ENCODE results near the gene OPA3.

OPA3 gene

GRCh38 chr19:45554481-45554880, 30.1 kb downstream of the OPA3 start:
- H3K4me3 ChIP-seq (ENCODE audit: low read depth, low read length), result no peak overlapping the region
- DNase-seq (ENCODE audit: low read depth), result no peak
- TF ChIP-seq CTCF (IDR thresholded peaks at IDR 0.05; ENCODE audit: insufficient read depth, low read depth, low read length, missing control alignments), result no peak

GRCh38 chr19:45553464-45553863, 31.1 kb downstream of the OPA3 start:
- DNase-seq (ENCODE audit: low read depth), result no peak
- no peak overlapping the region for H3K4me3 ChIP-seq (ENCODE audit: low read depth, low read length)
- no peak for TF ChIP-seq CTCF (IDR thresholded peaks at IDR 0.05; ENCODE audit: insufficient read depth, low read depth, low read length, missing control alignments)

DNA sequence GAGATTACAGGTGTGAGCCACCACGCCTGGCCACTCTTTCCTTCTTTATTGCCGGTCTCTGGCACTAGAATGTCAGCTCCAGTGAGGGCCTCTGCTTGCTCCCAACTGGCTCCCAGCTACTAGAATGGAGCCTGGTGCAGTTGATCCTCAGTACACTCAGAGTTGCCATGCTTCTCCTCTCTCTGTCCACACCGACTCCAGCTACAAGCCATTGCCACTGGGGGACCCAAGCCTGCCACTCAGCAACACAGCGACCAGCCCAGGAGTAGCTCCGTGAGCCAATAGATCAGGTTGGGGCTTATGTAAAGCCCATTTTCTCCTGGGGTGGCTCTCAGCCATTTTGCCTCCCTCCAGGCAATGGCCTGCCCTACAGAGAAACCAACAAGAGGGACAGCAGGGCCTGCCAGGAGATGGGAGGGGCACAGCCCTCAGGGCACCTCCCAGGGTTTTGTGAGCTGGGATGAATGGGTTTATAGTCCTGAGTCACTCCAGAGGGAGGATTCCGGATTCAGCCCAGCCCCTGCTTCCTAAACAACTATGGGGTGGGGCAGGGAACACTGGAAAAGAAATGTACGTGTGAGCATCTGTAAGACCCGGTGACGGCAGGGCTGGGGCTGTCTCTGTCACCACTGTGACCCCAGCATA, 36.5 kb downstream of the OPA3 start:
- H3K4me3 ChIP-seq (ENCODE audit: low read depth, low read length), result no peak overlapping the region
- DNase-seq (ENCODE audit: low read depth), result no peak
- no peak for TF ChIP-seq CTCF (IDR thresholded peaks at IDR 0.05; ENCODE audit: insufficient read depth, low read depth, low read length, missing control alignments)

DNA sequence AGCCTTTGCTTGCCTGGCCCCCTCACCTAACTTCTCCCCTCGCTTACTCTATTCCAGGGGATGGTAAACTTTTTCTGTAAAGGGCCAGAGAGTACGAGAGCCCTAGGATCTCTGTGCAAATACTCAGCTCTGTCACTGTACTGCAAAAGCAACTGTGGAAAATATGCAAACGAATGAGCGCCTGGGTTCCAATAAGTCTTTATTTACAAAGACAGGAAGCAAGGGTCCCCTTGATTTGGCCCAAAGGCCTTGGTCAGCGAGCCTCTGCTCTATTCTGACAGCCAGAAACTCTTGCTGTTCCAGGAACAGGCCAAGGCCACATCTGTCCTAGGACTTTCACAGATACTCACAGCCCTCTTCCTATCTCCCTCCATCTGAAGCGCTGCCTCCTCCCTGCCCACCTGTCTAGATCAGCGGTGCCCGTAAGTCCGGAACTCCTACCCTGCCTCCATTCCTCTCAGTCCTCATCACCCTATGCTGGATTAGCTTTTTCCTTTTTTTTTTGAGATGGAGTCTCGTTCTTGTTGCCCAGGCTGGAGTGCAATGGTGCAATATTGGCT, 37.3 kb downstream of the OPA3 start:
- no peak for TF ChIP-seq CTCF (IDR thresholded peaks at IDR 0.05; ENCODE audit: insufficient read depth, low read depth, low read length, missing control alignments)
- no peak overlapping the region for H3K4me3 ChIP-seq (ENCODE audit: low read depth, low read length)
- no peak for DNase-seq (ENCODE audit: low read depth)

DNA sequence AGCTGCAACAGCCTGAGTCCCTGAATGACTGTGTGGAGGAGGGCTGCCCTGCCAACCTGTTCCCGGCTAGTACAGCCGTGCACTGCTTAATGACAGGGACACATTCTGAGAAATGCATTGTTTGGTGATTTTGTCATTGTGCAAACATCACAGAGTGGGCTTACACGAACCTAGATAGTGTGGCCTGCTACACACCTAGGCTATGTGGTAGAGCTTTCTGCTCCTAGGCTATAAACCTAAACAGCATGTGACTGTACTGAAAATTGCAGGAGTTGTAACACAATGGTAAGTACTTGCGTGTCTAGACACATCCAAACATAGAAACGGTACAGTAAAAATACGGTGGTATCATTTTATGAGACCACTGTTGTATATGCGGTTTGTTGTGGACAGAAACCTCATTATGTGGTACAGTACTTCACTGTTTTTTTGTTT, 42.4 kb downstream of the OPA3 start:
- no peak for TF ChIP-seq CTCF (IDR thresholded peaks at IDR 0.05; ENCODE audit: insufficient read depth, low read depth, low read length, missing control alignments)
- no peak for DNase-seq (ENCODE audit: low read depth)
- H3K4me3 ChIP-seq (ENCODE audit: low read depth, low read length), result no peak overlapping the region

DNA sequence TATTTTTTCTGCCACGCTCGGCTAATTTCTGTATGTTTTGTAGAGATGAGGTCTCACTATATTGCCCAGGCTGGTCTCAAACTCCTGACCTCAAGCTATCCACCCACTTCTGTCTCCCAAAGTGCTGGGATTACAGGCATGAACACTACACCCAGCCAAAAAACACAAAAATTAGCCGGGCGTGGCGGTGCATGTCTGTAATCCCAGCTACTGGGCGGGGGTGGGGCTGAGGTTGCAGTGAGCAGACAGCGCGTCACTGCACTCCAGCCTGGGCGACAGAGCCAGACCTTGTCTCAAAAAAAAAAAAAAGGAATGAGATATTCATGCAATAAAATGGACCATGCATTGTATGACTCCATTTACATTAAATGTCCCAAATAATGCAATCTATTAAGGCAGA, 45.1 kb downstream of the OPA3 start:
- no peak for TF ChIP-seq CTCF (IDR thresholded peaks at IDR 0.05; ENCODE audit: insufficient read depth, low read depth, low read length, missing control alignments)
- DNase-seq (ENCODE audit: low read depth), result no peak
- no peak overlapping the region for H3K4me3 ChIP-seq (ENCODE audit: low read depth, low read length)

DNA sequence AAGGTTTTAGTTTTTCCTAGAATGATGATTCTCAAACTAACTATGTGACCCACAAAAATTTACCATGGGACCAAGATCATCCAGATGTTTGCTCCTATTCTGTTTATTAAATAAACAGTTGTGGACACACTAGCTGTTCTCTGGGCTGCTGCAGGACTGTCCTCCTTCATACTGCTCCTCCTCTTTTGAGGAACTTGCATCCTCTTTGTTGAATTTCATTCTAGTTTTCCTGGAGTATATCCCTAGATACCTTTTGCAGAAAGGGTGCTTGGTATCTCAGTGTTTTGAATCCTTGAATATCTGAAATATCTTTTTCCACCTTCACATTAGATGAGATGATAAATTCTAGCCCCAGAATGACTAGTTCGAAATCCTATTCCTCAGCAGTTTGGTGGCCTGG, 53.3 kb downstream of the OPA3 start:
- DNase-seq (ENCODE audit: low read depth), result no peak
- H3K4me3 ChIP-seq (ENCODE audit: low read depth, low read length), result no peak overlapping the region
- TF ChIP-seq CTCF (IDR thresholded peaks at IDR 0.05; ENCODE audit: insufficient read depth, low read depth, low read length, missing control alignments), result no peak
